Right lobe of liver (tissue), 6 donors: ENCODE data around the gene DLG2. TPM values are rescaled to one million over a fixed set of nuclear protein-coding genes. Genes with fewer than 3 reads are reported as not detected.

Source experiments
- ATAC-seq, 4 donors: fragments of 200-7000 bp; cut with Tn5 transposase; one replicate each; pipeline ENCODE4 v1.9.1; 2020; ENCODE audit warnings: mild to moderate bottlenecking in 4 of 4, moderate library complexity in 4 of 4
- DNase-seq, 3 donors: peaks; one replicate each; pipeline ENCODE4 v3.0.0-alpha.2; 2020
- H3K27ac ChIP-seq, 3 donors: fragments of 200-600 bp; one replicate each; pipeline ENCODE4 v1.8.0; 2022
- H3K27me3 ChIP-seq, 2 donors: fragments of 200-600 bp; one replicate each; pipeline ENCODE4 v1.8.0; 2022
- H3K36me3 ChIP-seq, 4 donors: fragments of 200-600 bp; sonication (generic) in 1 of 4; one replicate each; pipeline versions ENCODE4 v1.5.1 to v1.8.0; 2017 to 2022; ENCODE audit warnings: control low read depth in 1 of 4
- H3K4me1 ChIP-seq, 4 donors: fragments of 200-600 bp; sonication (generic) in 1 of 4; one replicate each; pipeline versions ENCODE4 v1.5.1 to v1.8.0; 2017 to 2022; ENCODE audit warnings: control low read depth in 1 of 4
- H3K4me3 ChIP-seq, 3 donors: fragments of 200-600 bp; one replicate each; pipeline ENCODE4 v1.8.0; 2022
- H3K9me3 ChIP-seq, 4 donors: fragments of 200-600 bp; sonication (generic) in 1 of 4; one replicate each; pipeline versions ENCODE4 v1.5.1 to v1.8.0; 2017 to 2022; ENCODE audit warnings: control low read depth in 1 of 4
- POLR2A ChIP-seq: fragments of 450-650 bp; IDR thresholded peaks from one replicate; pipeline ENCODE4 v1.6.1; 2017; ENCODE audit warnings: antibody characterized with exemption, mild to moderate bottlenecking
- WGBS: methylation state at CpG from one replicate; pipeline ENCODE4 v1.1.6; 2018; ENCODE audit warnings: low coverage, low lambda C conversion rate; ENCODE audit not compliant: insufficient coverage; ENCODE audit errors: missing lambda C conversion rate; 5-methylcytosine and 5-hydroxymethylcytosine counted together
- intact Hi-C, 2 donors: fragments of 100-400 bp; cut with DNase I; formaldehyde crosslinking; loops; one replicate each; pipeline versions ENCODE4 v1.11.2 to v1.14.1; 2022
- total RNA-seq, 6 experiments: library from RNA; depleted of rRNA in 2 of 6; stranded (reverse); fragments of >200 nt in 2 of 6; fragmentation: NEBNext Ultra II Directional in 3 of 6; extraction: Animal tissue kit (Norgen Biotek cat#: 25700) in 3 of 6; gene quantifications; one replicate each; pipeline versions ENCODE4 v1.1.0 to v1.2.4, GENCODE V29; 2016 to 2023
- TF ChIP-seq, protein P1 (sequence below), 4 donors: fragments of 200-600 bp in 3 of 4; fragments of 450-650 bp in 1 of 4; IDR thresholded peaks; one replicate each; pipeline versions ENCODE4 v1.5.1 to v1.8.0; 2016 to 2022; ENCODE audit warnings: antibody characterized with exemption in 4 of 4, mild to moderate bottlenecking in 2 of 4
- donor health status: DM: no; HTN: yes; CAD: no.
- donor health status: DM: no; HTN: no; CAD: no.
- donor health status: DM: no; HTN: no; CAD: no.
- donor health status: DM: no; HTN: yes; CAD: no.
- donor health status: DM: no; HTN: yes; CAD: no.

DLG2 gene
- total RNA-seq, 6 experiments from 2014 or later = 1.2 to 6.4 (median 2.5) TPM

DNA sequence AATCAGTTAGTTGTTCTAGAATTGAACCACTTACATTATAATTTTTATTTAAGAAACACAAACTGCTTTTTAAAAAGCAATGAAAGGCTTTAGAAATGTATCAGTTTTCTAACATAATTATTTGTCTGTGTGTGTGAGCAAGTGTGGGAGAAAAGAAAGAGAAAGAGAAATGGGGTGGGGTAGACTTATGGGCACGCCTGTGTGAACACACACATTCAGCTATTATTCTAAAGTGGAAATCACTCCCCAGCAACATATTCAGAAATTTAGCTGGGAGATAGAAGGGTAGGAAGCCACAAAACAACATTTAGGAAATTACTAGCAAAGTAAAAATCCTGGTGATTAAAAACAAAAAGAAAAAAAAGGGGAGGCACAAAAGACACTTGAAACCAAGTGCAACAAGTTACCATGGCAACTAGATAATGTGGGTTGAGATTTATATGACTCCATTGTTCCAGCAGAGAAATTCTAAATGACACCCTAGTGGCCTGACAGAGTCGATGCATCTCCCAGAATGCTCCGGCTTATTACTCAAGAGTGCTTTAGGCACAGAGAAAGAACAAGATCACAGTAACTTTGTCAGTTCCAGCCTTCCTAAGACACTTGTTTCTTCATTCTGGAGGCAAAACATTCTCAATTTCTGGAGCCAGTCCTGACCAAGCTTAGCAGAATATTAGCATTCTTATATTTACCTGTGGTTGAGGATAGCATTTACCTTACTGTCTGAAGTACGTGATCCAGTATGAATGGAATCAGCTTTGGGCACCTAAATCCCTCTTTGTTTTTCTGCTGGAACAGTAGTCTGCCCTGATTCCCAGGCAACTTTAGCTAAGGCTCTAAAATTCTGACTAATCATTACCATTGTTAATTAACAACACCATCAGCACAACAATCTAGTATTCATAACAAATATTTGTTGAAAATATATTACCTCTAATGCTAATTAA, 444.4 kb downstream of the DLG2 start:
- intact Hi-C loops = no loop called here
- 65% methylated on average over 4 of the region's 4 CpGs for WGBS
- Histone ChIP-seq H3K27me3 (no peaks in the 10 kb centered on the region), H3K4me1 (no peaks in the 10 kb centered on the region), H3K9me3 (no peaks in the 10 kb centered on the region), H3K36me3 (no peaks in the 10 kb centered on the region), H3K27ac (no peak overlapping the region), H3K4me3 (no peak overlapping the region)
- TF ChIP-seq, protein P1, sequence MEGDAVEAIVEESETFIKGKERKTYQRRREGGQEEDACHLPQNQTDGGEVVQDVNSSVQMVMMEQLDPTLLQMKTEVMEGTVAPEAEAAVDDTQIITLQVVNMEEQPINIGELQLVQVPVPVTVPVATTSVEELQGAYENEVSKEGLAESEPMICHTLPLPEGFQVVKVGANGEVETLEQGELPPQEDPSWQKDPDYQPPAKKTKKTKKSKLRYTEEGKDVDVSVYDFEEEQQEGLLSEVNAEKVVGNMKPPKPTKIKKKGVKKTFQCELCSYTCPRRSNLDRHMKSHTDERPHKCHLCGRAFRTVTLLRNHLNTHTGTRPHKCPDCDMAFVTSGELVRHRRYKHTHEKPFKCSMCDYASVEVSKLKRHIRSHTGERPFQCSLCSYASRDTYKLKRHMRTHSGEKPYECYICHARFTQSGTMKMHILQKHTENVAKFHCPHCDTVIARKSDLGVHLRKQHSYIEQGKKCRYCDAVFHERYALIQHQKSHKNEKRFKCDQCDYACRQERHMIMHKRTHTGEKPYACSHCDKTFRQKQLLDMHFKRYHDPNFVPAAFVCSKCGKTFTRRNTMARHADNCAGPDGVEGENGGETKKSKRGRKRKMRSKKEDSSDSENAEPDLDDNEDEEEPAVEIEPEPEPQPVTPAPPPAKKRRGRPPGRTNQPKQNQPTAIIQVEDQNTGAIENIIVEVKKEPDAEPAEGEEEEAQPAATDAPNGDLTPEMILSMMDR (IDR thresholded peaks at IDR 0.05) = peak in 1 of 4 donors; percentile 23
- no peak for TF ChIP-seq POLR2A
- ATAC-seq (no peak), DNase-seq (no peak)

DNA sequence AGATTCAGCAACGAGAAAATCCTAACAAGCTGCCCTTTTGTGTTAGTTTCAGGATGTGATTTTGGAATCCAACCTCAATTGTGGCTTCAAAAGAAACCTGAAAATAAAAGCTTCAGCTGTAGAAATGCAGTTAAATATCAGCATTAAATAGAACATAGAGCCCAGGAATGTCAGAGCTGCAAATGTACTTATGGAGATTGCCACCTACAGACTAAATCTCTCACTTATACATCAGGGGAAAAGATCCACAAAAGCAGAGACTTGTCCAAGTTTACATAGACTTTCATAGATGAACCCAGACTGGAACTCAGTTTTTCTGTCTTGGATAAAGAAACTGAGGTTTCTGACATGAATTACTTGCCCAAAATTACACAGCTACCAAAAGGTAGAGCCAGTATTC, 446.6 kb downstream of the DLG2 start:
- H3K27me3 ChIP-seq = no peaks in the 10 kb centered on the region
- TF ChIP-seq POLR2A = no peak
- TF ChIP-seq, protein P1 (IDR thresholded peaks at IDR 0.05) = no peak
- no peaks in the 10 kb centered on the region for H3K4me1 ChIP-seq
- H3K36me3 ChIP-seq = no peaks in the 10 kb centered on the region
- intact Hi-C loops = no loop called here
- 44% methylated on average over 1 of the region's 1 CpG for WGBS
- no peak for ATAC-seq
- no peaks in the 10 kb centered on the region for H3K9me3 ChIP-seq
- H3K27ac ChIP-seq = no peak overlapping the region
- DNase-seq = no peak
- no peak overlapping the region for H3K4me3 ChIP-seq

DNA sequence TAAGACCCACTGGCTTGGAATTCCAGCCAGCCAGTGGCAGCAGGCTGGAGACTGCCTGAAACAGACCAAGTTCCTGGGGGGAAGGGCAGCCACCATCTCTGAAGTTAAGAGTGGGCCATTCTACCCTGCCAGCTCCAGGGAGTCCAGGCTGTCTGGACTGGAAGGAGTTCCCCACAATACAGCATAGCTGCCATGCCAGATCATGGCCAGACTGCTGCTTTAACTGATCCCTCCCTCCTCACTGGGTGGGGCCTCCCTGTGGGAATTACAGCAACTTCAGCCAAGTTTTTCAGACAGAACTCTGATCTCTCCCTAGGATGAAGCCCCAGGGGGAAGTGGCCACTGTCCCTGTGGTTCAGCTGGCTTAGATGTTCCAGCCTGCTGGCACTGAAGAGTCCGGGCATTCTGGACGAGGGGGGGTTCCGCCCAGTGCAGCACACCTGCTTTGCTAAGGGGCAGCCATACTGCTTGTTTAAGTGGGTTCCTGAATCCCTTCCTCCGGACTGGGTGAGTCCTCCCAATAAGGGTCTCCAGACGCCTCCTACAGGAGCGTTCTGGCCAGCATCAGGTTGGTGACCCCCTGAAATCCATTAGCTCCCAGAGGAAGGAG, 455.4 kb downstream of the DLG2 start:
- intact Hi-C loops = no loop called here
- WGBS = no CpG with 5 or more reads among the region's 6 CpGs
- ATAC-seq (no peak), DNase-seq (no peak)
- Histone ChIP-seq H3K27ac (no peak overlapping the region), H3K36me3 (no peaks in the 10 kb centered on the region), H3K4me3 (no peak overlapping the region), H3K27me3 (no peaks in the 10 kb centered on the region), H3K9me3 (no peaks in the 10 kb centered on the region), H3K4me1 (no peaks in the 10 kb centered on the region)
- no peak for TF ChIP-seq POLR2A
- TF ChIP-seq, protein P1 (IDR thresholded peaks at IDR 0.05) = no peak

DNA sequence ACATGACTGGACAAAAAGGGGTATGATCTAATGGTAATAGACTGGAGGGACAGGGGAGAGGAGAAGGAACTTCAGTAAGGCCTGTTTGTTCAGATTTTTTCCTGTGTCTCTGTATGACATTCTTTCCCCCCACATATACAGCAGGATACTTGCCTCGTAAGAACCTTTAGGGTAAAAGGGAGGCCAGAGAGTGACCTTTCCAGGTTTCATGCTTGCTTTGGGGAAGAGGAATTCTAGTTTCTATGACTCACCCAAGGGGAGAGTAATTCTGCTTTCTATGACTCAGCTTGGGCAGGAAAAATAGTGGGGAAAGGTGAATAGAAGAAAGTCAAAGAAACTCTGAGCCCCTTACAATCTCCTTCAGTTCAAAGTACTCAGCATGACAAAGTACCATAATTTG, 457.0 kb downstream of the DLG2 start:
- WGBS = 64% methylated on average over 1 of the region's 1 CpG
- DNase-seq = no peak
- no peaks in the 10 kb centered on the region for H3K27me3 ChIP-seq
- ATAC-seq = no peak
- intact Hi-C loops = no loop called here
- no peaks in the 10 kb centered on the region for H3K36me3 ChIP-seq
- no peak for TF ChIP-seq POLR2A
- TF ChIP-seq, protein P1 (IDR thresholded peaks at IDR 0.05) = no peak
- no peaks in the 10 kb centered on the region for H3K4me1 ChIP-seq
- no peak overlapping the region for H3K4me3 ChIP-seq
- no peak overlapping the region for H3K27ac ChIP-seq
- no peaks in the 10 kb centered on the region for H3K9me3 ChIP-seq
